Measurements from ENCODE around the gene UBL7. TPM values are rescaled to one million over a fixed set of nuclear protein-coding genes. Genes with fewer than 3 reads are reported as not detected.

The UBL7 gene
- total RNA-seq, 1 donor from 2014 or later: 39.8 TPM

DNA sequence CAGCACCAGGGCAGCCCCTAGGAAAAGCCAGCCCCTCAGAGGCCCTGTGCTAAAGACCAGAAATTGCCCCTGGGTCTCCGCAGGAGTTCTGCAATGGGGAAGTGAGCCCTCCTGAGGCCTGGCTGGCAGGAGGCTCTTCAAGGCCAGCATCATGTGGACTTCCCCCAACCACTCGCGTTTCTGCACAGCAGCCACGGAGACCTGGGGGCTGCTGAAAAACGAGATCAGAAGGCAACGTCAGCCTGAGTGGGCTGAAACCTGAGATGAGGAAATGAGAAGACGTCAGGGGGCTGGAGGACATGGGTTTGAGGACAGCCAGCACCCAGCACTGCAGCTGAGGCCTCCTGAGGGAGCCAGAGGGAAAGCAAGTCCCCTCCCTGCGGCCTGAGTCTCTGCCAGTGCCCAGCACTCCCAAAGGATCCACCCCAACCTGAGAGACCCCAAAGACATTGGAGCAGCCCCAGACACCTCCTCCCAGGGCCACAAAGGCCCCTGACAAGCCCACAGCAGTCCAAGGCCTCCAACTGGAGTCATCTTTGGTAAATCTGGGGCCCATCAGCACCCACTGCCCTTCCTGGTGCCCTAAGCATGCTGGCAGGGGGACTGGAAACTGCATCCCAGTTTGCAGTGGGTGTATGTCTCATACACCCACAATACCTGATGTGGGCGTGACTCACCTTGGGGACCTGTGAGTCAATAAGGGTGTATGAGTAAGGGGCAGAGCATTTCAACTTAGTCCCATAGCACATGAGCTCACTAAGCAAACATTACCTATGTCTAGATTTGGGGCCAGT lies 64.3 kb downstream of the UBL7 start:
- H3K27ac ChIP-seq: no peak overlapping the region

DNA sequence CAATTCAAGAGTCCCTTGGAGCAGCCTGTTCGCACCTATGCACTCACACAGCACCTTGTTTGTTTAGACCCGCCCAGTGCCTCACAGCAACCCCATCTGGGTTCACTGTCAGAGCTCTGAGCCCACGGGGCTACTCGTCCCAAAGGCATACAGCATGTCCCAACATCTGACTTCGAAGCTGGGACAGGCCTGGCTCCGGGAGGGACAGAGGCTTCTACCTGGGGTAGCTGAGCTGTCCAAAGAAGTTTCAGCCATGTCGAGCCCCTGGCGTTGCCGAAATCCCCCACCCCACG lies 64.9 kb downstream of the UBL7 start:
- intact Hi-C loops (cut with DNase I): no loop called here
- Histone ChIP-seq H3K27ac (no peak overlapping the region), H3K36me3 (no peaks in the 10 kb centered on the region), H3K9me3 (no peaks in the 10 kb centered on the region), H3K4me1 (no peaks in the 10 kb centered on the region), H3K27me3 (no peaks in the 10 kb centered on the region), H3K4me3 (no peak overlapping the region)
- DNase-seq (ENCODE audit: extremely low spot score in 2 of 2): no peak
- TF ChIP-seq POLR2AphosphoS5 (IDR thresholded peaks at IDR 0.05; ENCODE audit: insufficient read depth in 1 of 2, low read depth in 1 of 2) (no peak), POLR2A (IDR thresholded peaks at IDR 0.05) (no peak)
- TF ChIP-seq, protein P1, sequence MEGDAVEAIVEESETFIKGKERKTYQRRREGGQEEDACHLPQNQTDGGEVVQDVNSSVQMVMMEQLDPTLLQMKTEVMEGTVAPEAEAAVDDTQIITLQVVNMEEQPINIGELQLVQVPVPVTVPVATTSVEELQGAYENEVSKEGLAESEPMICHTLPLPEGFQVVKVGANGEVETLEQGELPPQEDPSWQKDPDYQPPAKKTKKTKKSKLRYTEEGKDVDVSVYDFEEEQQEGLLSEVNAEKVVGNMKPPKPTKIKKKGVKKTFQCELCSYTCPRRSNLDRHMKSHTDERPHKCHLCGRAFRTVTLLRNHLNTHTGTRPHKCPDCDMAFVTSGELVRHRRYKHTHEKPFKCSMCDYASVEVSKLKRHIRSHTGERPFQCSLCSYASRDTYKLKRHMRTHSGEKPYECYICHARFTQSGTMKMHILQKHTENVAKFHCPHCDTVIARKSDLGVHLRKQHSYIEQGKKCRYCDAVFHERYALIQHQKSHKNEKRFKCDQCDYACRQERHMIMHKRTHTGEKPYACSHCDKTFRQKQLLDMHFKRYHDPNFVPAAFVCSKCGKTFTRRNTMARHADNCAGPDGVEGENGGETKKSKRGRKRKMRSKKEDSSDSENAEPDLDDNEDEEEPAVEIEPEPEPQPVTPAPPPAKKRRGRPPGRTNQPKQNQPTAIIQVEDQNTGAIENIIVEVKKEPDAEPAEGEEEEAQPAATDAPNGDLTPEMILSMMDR (IDR thresholded peaks at IDR 0.05): no peak

More for the DNA sequence above, 64.3 kb downstream of the UBL7 start:
- intact Hi-C loops (cut with DNase I): no loop called here
- TF ChIP-seq, protein P1 (IDR thresholded peaks at IDR 0.05): no peak
- TF ChIP-seq POLR2AphosphoS5 (IDR thresholded peaks at IDR 0.05; ENCODE audit: insufficient read depth in 1 of 2, low read depth in 1 of 2) (no peak), POLR2A (IDR thresholded peaks at IDR 0.05) (no peak)
- Histone ChIP-seq H3K9me3 (no peaks in the 10 kb centered on the region), H3K36me3 (no peaks in the 10 kb centered on the region), H3K4me1 (no peaks in the 10 kb centered on the region), H3K4me3 (no peak overlapping the region), H3K27me3 (no peaks in the 10 kb centered on the region)
- no peak for DNase-seq (ENCODE audit: extremely low spot score in 2 of 2)

Small RNA genes within 50 kb of the gene (microRNA-seq; reads per million reads assigned to microRNA genes)
- not detected for gene MIR6881 (ENCODE audit: borderline number of aligned reads, borderline replicate concordance)

Small RNA genes within 50 kb of the gene (small RNA-seq; reads per million reads assigned to genes)
- gene MIR6881 (not detected), gene RF00591 (not detected)

Other genes starting within 250 kb of the UBL7 start
- not detected for gene CCDC33, start 224.8 kb downstream of the UBL7 start, total RNA-seq
- gene CYP11A1, start 93.5 kb downstream of the UBL7 start, total RNA-seq: 8.8 TPM
- 3.9 TPM for gene SEMA7A, start 27.2 kb downstream of the UBL7 start, total RNA-seq
- 15.2 TPM for gene ARID3B, start 80.1 kb upstream of the UBL7 start, total RNA-seq
- 89.1 TPM for gene CLK3, start 154.7 kb upstream of the UBL7 start, total RNA-seq
- 23.8 TPM for gene EDC3, start 234.9 kb upstream of the UBL7 start, total RNA-seq